NCI-H1694 (cell line): ENCODE data around the gene ATF6.
"Not testable (repeated sequence)": the region's sequence is repeated elsewhere in the genome, so short reads cannot be mapped to it uniquely, and the experiment has no call there.

ENCODE experiments used
- DNase-seq: peaks from one replicate; lab custom pipeline; 2025; lab: John Stamatoyannopoulos, UW

ATF6 gene

DNA sequence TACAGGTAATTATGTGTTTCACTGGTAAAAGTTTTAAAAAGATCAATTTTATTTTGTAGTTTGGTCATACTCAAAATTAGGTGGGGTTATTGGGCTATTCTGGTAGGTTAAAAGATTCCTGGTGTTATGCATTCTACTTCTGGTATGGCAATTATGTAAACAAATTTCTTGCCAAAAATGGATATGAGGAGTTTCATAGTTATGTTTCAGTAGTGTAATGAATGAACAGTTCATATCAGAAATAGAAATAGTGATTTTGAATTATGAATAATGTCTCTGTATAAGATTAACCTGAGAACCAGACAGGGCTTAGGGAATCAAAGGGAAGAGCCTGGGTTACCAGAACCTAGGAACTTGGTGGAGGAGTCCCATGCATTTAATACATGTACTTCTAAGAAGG lies 15.9 kb downstream of the ATF6 start:
- DNase-seq = no peak

GRCh38 chr1:161782886-161783285 lies 16.8 kb downstream of the ATF6 start:
- DNase-seq = no peak

DNA sequence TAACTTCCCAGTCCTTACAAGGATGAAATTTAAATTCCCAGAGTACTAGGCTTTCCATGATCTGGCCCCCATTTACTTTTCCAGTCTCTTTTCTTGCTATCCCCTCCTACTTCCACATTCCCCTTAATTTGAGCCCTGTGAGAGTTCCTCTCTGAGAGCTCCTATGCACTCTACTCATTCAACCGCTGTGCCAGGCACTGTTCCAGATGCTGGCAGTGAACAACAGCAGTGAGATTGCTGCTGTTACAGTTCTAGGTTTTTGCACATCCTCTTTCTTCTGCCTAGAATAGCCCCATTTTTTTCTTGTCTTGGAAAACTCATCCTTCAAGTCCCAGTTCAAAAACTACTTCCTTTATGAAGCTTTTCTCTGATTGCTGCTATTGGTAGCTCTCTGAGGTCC lies 18.8 kb downstream of the ATF6 start:
- no peak for DNase-seq

DNA sequence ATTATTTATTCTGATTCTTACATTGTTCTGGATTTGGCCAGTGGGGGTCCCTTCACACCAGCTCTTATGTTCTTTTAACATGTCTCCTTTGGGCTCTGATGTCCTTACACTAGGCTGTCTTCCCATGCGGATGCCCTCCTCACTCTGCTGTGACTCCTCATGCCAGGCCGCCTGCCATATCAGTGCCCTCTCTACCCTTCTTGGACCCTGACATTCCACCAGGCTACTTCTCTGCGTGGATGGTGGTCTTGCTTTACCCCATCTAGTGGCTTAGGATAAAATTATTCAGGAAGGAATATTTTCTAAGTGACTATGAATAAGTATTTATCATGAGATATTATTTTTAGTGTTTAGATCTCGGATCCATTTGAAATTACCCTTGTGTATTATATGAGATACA lies 21.2 kb downstream of the ATF6 start:
- DNase-seq = no peak

GRCh38 chr1:161790587-161791317 lies 24.6 kb downstream of the ATF6 start:
- DNase-seq = no peak

GRCh38 chr1:161791904-161792655 lies 26.0 kb downstream of the ATF6 start:
- no peak for DNase-seq

DNA sequence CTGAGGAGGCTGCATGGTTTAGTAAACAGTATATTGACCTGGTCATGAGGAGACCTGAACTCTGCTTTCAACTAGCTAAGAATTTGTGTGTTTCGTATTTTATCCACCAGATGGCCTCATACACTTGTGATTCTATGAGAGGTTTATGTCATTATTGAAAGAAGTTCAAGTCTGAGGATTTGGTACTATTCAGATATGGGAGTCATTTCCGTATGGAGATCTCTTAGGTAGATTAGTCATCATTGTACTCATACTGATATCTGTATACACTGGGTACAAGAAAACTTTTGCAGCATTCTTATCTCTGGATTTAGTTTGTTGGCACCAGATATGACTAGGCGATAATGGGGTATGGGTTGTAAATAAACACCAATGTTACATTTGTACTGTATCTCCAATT lies 26.6 kb downstream of the ATF6 start:
- DNase-seq = peak; percentile 81

DNA sequence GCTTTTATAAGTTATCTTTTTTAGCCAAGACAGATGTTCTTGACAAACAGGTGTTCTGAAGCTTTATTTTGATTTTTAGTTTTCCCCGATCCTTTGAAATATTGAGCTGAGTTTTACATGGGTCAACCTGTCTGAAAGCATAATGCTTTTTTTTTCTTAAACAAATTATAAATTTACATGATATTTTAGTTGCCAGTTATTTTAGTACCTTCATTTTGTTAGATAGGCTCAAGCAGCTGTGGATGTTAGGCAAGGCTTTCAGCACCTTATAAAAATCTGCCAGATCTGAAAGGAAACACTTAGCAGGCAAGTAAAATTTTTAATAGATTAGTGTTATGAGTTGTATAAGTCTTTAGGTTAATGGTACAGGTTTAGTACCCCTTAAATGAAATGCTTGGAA lies 33.7 kb downstream of the ATF6 start:
- DNase-seq = no peak

DNA sequence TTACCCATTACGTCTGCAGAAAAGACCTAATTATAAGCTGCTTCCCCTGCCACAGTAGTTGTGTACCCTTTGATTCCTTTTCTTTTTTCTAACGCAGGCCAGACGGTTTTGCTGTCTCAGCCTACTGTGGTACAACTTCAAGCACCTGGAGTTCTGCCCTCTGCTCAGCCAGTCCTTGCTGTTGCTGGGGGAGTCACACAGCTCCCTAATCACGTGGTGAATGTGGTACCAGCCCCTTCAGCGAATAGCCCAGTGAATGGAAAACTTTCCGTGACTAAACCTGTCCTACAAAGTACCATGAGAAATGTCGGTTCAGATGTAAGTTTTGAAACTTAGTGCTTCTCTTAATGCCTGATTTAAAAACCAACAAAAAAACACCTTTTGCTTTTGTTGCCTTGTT lies 35.8 kb downstream of the ATF6 start:
- no peak for DNase-seq

DNA sequence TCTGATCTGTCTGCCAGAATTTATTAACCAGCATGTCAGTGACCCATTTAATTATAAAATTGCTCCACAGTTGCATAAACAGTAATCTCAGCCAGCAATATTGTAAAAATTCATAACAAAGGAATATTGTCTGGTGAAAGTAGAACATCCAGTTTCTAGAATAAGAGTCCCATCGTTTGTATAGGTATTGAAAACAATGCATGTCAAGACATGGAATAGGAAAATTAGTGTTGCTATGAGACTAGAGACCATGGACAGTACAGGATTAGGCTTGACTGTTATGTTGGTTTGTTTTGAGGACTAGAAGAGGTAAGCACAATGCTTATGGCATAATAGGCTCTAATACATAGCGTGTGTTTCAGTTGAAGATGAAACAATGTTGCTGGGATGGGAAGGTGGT lies 37.1 kb downstream of the ATF6 start:
- no peak for DNase-seq

DNA sequence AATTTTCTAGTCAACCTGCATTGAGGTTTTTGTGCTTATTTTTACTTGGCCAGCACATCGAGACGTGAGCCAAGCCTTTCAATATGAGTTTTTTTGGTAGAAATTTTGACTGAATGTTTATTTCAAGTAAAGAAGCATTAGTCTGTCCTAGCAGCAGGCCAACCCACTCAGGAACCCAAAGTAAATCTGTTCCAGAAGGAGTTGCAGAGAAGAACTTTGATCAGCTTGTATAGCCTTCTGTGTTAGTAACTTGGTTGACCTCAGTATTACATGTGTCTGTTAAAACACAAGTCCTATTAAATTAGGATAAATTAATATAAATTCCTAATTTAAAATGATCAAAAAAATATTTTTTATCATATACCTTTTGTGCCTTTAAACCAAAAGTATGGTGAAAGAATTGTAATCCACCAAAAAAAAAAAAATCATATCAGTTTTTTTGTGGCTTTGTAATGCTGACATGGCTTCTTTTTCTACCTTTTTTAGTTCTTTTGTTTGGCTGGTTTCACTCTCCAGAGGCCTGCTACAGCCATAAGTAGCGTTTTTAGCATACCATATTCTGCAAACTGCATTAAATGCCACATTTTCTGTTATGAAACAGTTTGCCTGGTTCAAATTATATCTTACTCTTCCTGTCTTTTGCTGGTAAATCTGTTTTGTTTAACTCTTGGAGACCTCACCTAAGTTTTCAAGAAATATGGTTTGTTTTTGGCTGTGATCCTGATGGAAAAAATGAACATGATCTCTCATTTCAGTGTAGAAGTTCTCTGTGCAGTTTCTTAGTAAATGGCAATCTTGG lies 39.5 kb downstream of the ATF6 start:
- DNase-seq = no peak

GRCh38 chr1:161809202-161809601 lies 43.1 kb downstream of the ATF6 start:
- not testable (repeated sequence) for DNase-seq

DNA sequence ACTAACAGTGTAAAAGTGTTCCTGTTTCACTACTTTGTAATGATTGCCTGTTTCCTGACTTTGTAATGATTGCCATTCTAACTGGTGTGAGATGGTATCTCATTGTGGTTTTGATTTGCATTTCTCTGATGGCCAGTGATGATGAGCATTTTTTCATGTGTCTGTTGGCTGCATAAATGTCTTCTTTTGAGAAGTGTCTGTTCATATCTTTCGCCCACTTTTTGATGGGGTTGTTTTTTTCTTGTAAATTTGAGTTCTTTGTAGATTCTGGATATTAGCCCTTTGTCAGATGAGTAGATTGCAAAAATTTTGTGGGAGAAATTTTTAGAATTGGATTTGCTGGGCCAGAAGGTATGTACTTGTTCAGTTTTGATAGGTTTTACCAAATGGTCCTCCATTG lies 43.5 kb downstream of the ATF6 start:
- DNase-seq = not testable (repeated sequence)

DNA sequence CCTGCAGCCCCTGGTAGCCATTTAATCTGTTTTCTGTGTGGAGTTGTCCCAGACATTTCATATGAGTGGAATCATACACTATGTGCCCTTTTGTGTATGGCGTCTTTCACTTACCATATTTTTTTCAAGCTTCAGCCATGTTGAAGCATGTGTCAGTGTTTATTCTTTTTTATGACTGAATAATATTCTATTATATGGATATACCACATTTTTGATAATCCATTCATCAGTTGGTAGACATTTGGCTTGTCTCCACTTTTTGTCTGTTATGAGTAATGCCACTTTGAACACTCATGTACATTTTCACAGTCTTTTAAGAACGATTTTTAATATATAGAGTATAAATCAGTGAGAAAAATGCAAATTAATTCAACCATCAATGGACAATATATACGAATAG lies 44.7 kb downstream of the ATF6 start:
- DNase-seq = no peak

DNA sequence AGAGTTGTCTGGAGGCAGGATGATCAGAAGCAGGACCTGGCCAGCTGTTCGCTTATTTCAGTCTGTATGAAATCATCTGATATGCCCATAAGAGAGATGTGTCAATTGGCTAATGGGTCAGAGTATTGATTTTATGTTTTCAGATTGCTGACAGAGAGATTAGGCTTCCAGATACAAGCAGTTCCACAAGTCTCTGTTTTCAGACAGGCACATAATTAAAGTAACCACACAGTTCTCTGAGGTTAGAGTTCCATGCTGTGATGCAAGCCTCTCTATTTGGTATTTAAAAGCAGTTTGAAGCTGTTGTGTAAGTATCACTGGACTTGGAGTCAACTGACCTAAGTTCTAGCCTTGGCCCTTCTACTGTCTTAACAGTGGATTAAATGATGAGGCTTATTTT lies 50.1 kb downstream of the ATF6 start:
- DNase-seq = no peak

DNA sequence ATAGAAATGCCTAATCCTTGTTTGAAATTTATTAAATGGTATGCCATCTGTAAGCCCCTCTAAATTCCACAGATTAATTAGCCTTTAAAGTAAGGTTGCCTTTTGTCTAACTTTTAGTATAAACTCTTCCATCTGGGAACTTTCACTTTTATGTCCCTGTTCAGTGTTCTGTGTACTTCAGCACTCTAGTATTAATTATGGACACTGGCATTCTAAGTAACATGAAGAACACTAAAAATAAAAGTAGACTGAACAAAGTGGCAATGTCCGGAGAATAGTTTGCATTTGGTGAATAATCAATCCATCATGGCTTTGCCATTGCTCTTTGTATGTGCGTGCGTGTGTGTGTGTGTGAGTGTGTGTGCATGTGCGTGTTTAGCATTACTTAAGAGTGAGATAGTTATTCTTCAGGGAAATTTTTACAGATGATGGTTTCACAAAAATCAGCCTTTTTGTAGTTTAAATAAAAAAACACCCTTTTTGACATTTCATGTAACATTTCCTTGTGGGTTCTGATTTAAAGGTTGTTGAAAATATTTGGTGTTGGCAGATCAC lies 51.1 kb downstream of the ATF6 start:
- no peak for DNase-seq

- no peak for DNase-seq
Measured at GRCh38 chr1:161820914-161821313, 54.8 kb downstream of the ATF6 start.

DNA sequence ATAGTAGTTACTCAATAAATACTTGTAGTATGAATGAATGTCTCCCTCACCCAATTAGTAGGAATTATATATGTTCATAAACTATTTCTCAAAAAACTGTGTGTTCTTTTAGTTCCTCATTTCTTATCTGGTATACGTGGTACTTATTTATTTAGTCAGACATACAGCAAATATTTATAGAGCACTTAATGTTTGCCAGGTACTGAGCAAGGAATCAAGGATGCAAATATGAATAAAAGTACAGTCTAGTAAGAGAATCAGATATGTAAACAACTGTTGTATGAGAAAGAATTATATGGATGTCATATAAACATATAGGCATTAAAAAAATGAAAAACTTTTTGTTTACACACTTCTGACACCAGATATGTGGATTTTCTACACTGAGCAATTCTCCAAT lies 58.5 kb downstream of the ATF6 start:
- no peak for DNase-seq

- DNase-seq = no peak
Measured at GRCh38 chr1:161825831-161826230, 59.7 kb downstream of the ATF6 start.

DNA sequence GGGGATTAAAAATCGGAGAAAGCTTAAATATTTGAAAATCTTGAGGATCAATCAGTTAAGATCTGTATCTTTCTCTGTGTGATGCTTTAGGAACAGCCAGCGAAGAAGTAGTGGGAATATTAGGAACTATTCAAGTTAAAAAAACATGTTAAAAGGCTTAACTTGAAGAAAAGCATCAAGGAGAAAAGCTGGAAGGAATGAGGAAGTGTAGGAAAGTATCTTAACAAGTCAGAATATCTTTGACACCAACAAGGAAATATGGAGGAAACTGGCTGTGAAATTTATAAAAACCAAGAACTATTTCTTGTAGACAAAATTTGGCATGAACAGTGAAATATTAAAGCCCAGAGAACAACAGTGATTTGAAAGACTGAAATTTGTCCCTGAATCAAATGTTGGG lies 60.4 kb downstream of the ATF6 start:
- DNase-seq = no peak

DNA sequence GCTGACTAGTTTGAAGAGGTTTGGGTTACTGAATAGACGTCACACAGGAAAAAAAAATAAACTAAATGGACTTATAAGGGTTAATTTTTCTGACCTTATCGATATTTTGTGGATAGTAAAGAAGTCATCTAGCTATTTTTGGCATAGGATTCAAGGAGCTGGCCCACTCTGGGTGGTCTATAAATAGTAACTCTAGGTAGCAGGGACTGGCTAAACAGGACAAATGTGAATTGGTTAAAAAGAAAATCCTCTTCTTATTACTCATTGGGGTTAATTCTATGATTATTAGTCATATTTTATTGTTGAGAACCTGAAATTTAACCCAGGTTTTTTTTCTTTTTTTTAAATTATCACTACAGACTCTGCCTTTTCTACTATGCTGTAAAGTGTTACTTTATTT lies 61.7 kb downstream of the ATF6 start:
- DNase-seq = no peak

DNA sequence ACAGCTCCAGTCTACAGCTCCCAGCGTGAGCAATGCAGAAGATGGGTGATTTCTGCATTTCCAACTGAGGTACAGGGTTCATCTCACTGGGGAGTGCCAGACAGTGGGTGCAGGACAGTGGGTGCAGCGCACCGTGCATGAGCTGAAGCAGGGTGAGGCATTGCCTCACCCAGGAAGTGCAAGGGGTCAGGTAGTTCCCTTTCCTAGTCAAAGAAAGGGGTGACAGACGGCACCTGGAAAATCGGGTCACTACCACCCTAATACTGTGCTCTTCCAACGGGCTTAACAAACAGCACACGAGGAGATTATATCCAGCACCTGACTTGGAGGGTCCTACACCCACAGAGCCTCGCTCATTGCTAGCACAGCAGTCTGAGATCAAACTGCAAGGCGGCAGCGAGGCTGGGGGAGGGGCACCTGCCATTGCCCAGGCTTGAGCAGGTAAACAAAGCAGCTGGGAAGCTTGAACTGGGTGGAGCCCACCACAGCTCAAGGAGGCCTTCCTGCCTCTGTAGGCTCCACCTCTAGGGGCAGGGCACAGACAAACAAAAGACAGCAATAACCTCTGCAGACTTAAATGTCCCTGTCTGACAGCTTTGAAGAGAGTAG lies 66.3 kb downstream of the ATF6 start:
- DNase-seq = not testable (repeated sequence)
